ENCODE results near the gene SDHB.

The SDHB gene

GRCh38 chr1:17011092-17011438, 42.8 kb downstream of the SDHB start:
- DNase-seq: no peak

GRCh38 chr1:17009706-17010105, 44.1 kb downstream of the SDHB start:
- DNase-seq: no peak

GRCh38 chr1:17008208-17008855, 45.5 kb downstream of the SDHB start:
- DNase-seq: no peak

- no peak for DNase-seq
Observed at GRCh38 chr1:17007121-17007520, 46.7 kb downstream of the SDHB start.

- no peak for DNase-seq
Observed at GRCh38 chr1:17005365-17005740, 48.5 kb downstream of the SDHB start.

GRCh38 chr1:17004466-17005364, 49.1 kb downstream of the SDHB start:
- no peak for DNase-seq

- no peak for DNase-seq
Observed at GRCh38 chr1:17002524-17002902, 51.3 kb downstream of the SDHB start.

- DNase-seq: no peak
Observed at GRCh38 chr1:17001760-17002523, 51.9 kb downstream of the SDHB start.

GRCh38 chr1:16999863-17000262, 54.0 kb downstream of the SDHB start:
- no peak for DNase-seq

- no peak for DNase-seq
Observed at GRCh38 chr1:16998589-16998988, 55.2 kb downstream of the SDHB start.

- DNase-seq: no peak
Observed at GRCh38 chr1:16996845-16997244, 57.0 kb downstream of the SDHB start.

GRCh38 chr1:16993521-16994038, 60.3 kb downstream of the SDHB start:
- DNase-seq: no peak

GRCh38 chr1:16992675-16993074, 61.2 kb downstream of the SDHB start:
- DNase-seq: no peak

- DNase-seq: no peak
Observed at GRCh38 chr1:16992102-16992501, 61.7 kb downstream of the SDHB start.

- no peak for DNase-seq
Observed at GRCh38 chr1:16991571-16991970, 62.3 kb downstream of the SDHB start.

- DNase-seq: no peak
Observed at GRCh38 chr1:16989676-16990391, 64.0 kb downstream of the SDHB start.

GRCh38 chr1:16988210-16988609, 65.6 kb downstream of the SDHB start:
- DNase-seq: no peak

GRCh38 chr1:16986962-16987361, 66.9 kb downstream of the SDHB start:
- no peak for DNase-seq

GRCh38 chr1:16986560-16986959, 67.3 kb downstream of the SDHB start:
- no peak for DNase-seq

- DNase-seq: no peak
Observed at GRCh38 chr1:16986113-16986512, 67.7 kb downstream of the SDHB start.

GRCh38 chr1:16984717-16985116, 69.1 kb downstream of the SDHB start:
- DNase-seq: no peak

GRCh38 chr1:16983649-16984048, 70.2 kb downstream of the SDHB start:
- no peak for DNase-seq

- DNase-seq: no peak
Observed at GRCh38 chr1:16982902-16983301, 70.9 kb downstream of the SDHB start.
